RWPE1 (cell line): ENCODE data around the gene PTPRN2.

Experiments
- CTCF ChIA-PET: fragments of 350-600 bp; sonication (Branson Sonifier 250); formaldehyde crosslinking; extraction: SDS; loops from one replicate; lab custom pipeline; 2021; lab: Yijun Ruan, JAX
- POLR2A ChIA-PET: fragments of 400-600 bp; formaldehyde crosslinking; extraction: SDS; loops from one replicate; lab custom pipeline; 2020; ENCODE audit warnings: antibody characterized with exemption; ENCODE audit not compliant: low non-redundant PET; lab: Yijun Ruan, JAX
- DNase-seq: peaks from one replicate; pipeline ENCODE4 v3.0.0; 2012; ENCODE audit warnings: low spot score
- H3K27ac ChIP-seq: fragments of 450-650 bp; 2 replicates; pipeline ENCODE4 v1.5.1; 2017
- CTCF ChIP-seq: fragments of 450-650 bp; conservative IDR thresholded peaks from 2 replicates; pipeline ENCODE4 v1.5.1; 2017; ENCODE audit warnings: low read depth, mild to moderate bottlenecking

Gene PTPRN2

GRCh38 chr7:157710396-157710795, 877.2 kb downstream of the PTPRN2 start:
- ChIA-PET CTCF (no interaction called here), POLR2A (no interaction called here)
- H3K27ac ChIP-seq, result no peak overlapping the region
- no peak for TF ChIP-seq CTCF
- no peak for DNase-seq

GRCh38 chr7:157709531-157710251, 877.9 kb downstream of the PTPRN2 start:
- TF ChIP-seq CTCF, result no peak
- POLR2A ChIA-PET, result no interaction called here
- no peak overlapping the region for H3K27ac ChIP-seq
- DNase-seq, result no peak
- CTCF ChIA-PET, result interaction anchor here (0.6 kb wide), 1 partner anchor 547 kb away, joined by 4 read pairs; no protein-coding TSS in a partner anchor

DNA sequence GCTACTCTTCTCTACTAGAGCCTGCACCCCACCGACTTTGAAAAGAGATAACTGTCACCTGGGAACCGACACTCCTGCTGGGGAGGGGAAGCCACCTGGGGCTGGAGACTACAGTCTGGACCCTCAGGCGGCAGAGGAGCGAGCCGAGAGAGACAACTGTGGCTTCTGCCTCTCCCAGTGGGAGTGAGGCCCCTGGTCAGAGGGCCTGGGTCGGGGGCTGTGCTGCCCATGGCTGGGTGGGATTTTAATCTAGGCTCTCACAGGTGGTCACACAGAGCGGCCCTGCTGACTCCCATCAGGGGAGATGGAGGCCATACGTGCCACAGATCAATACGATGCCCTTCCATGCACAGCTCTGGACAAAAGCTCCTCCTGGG, 878.7 kb downstream of the PTPRN2 start:
- no peak for TF ChIP-seq CTCF
- H3K27ac ChIP-seq, result no peak overlapping the region
- DNase-seq, result no peak
- POLR2A ChIA-PET, result no interaction called here
- CTCF ChIA-PET, result no interaction called here

DNA sequence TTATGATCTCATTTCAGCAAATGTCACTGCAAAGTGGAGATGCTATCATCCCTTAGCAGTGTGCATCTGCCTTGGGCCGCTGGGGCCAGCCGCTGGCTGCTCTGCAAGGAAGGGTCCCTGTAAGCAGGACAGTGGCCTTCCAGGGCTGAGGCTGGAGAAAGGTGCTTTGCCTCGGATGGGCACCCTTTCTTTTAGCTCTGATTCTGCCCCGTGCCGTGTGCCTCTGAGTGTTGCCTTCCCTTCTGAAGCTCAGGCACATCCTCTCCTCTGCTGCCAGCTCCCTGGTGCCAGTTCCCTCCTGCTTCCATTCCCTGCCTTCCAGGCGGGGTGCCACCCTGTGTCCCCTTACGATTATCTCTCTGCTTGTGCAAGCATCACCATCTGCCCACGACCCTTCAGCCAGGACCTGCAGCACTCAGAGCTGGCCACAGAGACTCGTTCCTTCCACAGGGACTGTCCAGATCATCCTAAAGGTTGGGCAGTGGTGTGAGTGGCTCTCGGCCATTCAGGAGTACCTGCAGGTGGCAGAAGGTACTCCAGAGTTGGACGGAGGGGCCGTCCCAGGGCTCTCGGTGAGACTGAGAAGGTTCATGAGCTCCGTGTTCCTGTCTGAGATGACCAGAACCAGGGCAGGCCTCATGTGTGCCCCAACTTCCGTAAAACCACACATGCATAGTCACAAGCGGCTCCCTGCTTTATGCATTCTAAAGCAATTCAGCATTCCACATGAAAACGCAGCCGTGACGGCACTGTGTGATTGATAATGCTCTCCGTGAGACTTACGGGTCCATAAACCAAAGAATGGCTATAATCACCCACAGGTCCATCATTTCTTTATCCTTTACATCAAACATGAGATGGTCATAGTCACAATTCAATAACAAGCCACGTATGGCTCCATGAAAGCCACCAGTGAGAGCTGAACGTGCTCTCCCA, 879.4 kb downstream of the PTPRN2 start:
- ChIA-PET CTCF (no interaction called here), POLR2A (no interaction called here)
- no peak for TF ChIP-seq CTCF
- DNase-seq, result no peak
- H3K27ac ChIP-seq, result no peak overlapping the region

GRCh38 chr7:157704365-157704764, 883.3 kb downstream of the PTPRN2 start:
- ChIA-PET POLR2A (no interaction called here), CTCF (no interaction called here)
- H3K27ac ChIP-seq, result no peak overlapping the region
- no peak for TF ChIP-seq CTCF
- DNase-seq, result no peak

DNA sequence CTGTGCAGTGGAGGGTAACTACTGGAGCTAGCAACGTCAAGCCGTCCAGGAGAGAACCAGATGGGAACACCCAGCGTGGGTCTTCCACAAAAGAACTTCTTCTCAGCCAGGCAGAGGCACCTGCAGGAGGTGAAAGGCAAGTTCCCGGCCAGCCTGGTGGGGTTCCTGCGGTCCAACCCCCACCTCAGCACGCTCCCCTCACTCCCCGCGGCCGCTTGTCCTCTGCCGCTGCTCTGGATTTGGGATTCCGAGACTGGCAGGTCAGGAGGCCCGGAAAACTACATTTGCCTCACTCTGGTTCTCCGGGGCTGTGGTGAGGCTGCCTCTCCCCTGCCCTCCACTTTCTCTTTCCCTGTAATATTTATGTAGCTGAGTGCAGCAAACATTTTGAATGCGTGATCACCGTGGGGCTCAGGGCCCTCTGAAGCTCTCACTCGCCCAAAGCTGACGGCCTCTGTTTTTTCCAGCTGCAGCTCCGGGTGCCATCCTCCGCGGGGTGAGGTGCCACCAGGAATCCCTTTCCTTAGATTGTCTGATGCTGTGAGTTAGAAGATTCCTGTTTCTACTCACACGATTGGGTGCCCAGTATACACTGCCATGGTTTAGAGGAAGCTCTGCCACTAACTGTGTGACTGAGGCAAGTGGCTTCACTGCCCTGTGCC, 884.0 kb downstream of the PTPRN2 start:
- CTCF ChIA-PET, result no interaction called here
- POLR2A ChIA-PET, result no interaction called here
- no peak overlapping the region for H3K27ac ChIP-seq
- TF ChIP-seq CTCF, result no peak
- no peak for DNase-seq
